Adrenal gland (tissue), 5 donors: ENCODE measurements around the gene GOLGA6C.
"Not testable (repeated sequence)": the region's sequence is repeated elsewhere in the genome, so short reads cannot be mapped to it uniquely, and the experiment has no call there.

ENCODE experiments used
- POLR2A ChIP-seq, 2 donors: fragments of 450-650 bp; IDR thresholded peaks; one replicate each; pipeline ENCODE4 v1.6.1; 2017; ENCODE audit warnings: antibody characterized with exemption in 2 of 2, mild to moderate bottlenecking in 2 of 2, moderate library complexity in 1 of 2
- TF ChIP-seq, protein P1 (sequence below), 6 experiments: fragments of 450-650 bp in 4 of 6; fragments of 200-600 bp in 2 of 6; sonication (generic) in 1 of 6; IDR thresholded peaks; 1 replicate in 5 of 6; 2 replicates in 1 of 6; pipeline versions ENCODE4 v1.5.1 to v1.8.0; 2016 to 2021; ENCODE audit warnings: antibody characterized with exemption in 6 of 6, mild to moderate bottlenecking in 2 of 6, moderate library complexity in 1 of 6
- donor health status: DM: no; HTN: no; CAD: no.

DNA sequence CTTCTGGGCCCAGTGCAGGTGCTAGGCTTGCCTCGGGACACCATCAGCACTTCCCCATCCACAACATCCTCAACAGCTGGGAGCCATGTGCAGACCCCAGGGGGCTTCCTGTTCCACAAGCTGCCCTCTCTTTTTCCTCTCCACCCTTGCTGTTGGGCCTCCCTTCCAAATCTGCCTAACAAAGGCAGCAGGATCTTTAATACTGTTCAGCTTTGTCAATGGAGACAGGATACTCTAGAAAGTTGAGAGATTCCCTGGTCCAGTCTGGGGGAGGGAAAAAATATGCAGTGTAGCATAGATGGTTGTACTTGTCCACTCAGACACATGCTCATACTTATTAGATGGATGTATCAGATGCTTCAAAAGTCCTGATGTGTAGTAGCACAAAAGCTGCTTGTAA is 20.4 kb downstream of the GOLGA6C start:
- TF ChIP-seq, protein P1, sequence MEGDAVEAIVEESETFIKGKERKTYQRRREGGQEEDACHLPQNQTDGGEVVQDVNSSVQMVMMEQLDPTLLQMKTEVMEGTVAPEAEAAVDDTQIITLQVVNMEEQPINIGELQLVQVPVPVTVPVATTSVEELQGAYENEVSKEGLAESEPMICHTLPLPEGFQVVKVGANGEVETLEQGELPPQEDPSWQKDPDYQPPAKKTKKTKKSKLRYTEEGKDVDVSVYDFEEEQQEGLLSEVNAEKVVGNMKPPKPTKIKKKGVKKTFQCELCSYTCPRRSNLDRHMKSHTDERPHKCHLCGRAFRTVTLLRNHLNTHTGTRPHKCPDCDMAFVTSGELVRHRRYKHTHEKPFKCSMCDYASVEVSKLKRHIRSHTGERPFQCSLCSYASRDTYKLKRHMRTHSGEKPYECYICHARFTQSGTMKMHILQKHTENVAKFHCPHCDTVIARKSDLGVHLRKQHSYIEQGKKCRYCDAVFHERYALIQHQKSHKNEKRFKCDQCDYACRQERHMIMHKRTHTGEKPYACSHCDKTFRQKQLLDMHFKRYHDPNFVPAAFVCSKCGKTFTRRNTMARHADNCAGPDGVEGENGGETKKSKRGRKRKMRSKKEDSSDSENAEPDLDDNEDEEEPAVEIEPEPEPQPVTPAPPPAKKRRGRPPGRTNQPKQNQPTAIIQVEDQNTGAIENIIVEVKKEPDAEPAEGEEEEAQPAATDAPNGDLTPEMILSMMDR (IDR thresholded peaks at IDR 0.05), result not testable (repeated sequence)
- not testable (repeated sequence) for TF ChIP-seq POLR2A (IDR thresholded peaks at IDR 0.05)
